HG02759 (cell line): ENCODE measurements around the gene SLC25A21.

ENCODE experiments used
- ATAC-seq: cut with Tn5 transposase; IDR thresholded peaks from one replicate; pipeline ENCODE4 v1.9.1; 2021; ENCODE audit warnings: mild to moderate bottlenecking, moderate library complexity; ENCODE audit not compliant: unreplicated experiment

Gene SLC25A21

DNA sequence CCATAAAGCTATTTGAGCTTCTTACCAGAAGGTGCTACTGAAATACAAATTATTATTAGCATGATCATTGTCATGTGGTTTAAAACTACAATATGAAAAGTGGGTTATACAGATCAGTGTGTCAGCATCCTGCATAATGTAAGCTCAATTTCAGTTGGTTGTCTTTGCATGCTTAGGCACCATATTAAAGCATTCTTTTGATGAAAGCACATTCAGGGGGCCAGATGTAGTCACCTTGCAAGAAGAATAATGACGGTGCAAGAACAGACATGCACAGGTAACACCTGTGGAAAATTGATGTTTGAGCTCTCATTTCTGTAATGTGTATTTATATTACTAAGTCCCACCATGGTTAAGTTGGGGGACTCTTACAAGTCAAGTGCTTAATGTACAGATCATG lies 386.9 kb downstream of the SLC25A21 start:
- ATAC-seq, result no peak

DNA sequence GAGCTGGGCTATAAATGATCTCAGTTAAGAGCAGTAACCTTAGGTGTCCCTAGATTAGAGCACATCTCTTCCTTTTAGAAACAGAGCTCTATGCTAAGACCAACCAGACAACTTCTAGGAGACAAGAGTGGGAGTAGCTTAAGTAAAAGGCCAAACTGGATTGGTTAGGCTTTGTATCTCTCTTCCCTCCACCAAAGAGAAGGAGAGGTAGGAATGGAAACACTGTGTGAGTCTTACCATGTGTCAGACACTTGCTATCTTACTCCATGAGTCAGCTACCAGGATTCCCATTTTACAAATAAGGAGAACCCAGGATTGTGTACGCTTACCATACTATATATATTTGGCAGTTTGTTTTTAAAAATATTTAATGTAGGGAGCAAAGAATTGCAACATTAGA lies 387.9 kb downstream of the SLC25A21 start:
- ATAC-seq, result no peak

DNA sequence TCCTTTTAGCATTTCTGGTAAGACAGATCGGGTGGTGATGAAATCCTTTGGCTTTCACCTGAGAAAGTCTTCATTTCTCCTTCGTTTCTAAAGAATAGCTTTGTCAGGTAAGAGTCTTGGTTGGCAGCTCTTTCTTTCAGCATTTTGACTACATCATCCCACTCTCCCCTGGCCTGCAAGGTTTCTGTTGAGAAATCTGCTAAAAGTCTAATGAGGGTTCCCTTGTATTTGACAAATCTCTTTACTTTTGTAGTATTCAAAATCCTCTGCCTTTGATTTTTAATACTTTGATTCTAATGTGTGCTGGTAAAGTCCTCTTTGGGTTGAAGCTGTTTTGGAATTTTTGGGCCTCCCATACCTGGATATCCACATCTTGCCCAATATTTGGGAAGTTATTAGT lies 390.5 kb downstream of the SLC25A21 start:
- ATAC-seq, result no peak

DNA sequence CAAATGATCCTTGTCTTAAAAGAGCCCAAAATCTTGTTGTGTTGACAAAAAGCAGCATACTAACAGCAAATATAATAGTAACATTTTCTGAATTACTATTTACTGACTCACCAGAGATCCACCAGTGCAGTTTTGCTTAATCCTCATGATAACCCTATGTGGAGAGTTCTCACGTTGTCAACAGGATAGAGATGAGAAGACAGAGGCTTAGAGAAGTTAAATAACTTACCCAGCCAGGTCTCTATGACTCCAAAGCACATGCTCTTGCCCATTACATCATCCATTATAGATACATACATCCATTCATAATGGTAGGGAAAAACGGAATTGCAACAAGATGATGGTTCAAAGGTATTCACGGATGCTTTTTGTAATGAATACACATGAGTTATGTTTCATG lies 398.8 kb downstream of the SLC25A21 start:
- no peak for ATAC-seq

DNA sequence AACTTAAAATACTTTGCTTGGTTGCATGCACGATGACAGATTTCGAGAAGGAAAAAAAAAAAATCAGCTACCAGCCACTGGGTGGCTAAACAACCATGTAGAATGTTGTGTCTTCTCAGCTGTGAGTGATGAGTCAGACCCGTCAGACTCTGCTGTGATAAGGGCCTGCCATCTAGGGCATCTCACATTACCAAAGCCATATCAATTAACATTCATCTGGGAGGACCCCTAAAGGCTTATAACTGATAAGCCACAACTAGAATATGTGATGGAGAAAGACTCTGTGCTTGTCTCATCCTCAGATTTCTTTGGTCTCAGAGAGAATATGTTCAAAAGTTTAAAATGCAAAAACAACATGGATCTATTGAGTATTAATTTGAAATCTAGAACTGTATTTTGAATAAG lies 399.3 kb downstream of the SLC25A21 start:
- no peak for ATAC-seq

DNA sequence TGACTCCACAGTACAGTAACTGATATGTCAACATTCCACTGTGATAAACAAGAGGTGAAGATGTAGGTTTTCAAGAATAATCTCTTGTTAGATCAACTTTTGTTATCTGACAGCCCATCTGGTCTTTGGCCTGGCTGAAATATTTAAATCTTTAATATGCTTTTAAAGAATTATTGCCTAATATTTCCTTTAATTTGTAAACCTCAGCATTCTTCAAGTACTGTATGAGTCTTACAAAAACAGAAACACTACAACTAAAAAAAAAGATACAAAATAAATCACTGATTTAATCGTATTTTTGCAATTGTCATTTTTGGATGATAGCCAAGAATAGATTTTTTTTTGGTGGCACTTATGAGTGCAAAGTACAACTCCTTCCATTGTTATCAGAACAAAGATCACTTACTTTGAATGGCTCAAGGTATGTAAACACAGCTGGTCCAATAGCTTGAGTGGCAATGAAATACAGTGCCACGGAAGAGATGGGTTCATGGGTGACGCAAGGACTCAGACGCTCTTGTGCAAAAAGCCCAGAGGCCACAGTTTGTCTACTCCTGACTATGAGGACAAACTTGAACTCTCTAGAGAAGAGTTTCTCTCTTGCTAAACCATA lies 401.3 kb downstream of the SLC25A21 start:
- ATAC-seq, result no peak

DNA sequence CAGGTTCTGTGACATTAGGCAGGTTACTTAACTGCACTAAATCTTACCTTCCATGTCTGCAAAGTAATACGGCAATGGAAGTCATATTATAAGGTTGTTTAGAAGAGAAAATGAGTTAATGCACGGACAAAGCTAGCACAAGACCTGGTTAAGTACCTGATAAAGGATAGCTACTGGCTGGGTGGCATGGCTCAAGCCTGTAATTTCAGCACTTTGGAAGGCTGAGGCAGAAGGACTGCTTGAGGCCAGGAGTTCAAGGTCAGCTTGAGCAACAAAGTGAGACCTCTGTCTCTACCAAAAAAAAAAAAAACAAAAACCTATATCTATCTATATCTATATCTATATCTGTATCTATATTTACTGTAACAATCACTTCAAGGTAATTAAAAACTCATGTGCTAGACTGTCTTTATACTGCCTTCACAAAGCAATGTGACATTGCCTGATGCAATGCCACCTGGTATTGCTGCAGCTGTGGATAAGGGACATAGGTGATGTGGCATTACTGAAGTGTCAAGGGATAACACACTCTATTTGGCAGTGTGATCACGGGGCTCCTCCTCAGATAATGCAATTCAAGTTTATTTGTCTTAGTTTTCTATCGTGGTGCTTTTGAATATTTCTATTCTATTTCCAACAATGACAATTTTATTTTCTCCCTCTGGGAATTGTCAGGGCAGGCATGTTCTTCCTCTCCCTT lies 403.6 kb downstream of the SLC25A21 start:
- no peak for ATAC-seq

DNA sequence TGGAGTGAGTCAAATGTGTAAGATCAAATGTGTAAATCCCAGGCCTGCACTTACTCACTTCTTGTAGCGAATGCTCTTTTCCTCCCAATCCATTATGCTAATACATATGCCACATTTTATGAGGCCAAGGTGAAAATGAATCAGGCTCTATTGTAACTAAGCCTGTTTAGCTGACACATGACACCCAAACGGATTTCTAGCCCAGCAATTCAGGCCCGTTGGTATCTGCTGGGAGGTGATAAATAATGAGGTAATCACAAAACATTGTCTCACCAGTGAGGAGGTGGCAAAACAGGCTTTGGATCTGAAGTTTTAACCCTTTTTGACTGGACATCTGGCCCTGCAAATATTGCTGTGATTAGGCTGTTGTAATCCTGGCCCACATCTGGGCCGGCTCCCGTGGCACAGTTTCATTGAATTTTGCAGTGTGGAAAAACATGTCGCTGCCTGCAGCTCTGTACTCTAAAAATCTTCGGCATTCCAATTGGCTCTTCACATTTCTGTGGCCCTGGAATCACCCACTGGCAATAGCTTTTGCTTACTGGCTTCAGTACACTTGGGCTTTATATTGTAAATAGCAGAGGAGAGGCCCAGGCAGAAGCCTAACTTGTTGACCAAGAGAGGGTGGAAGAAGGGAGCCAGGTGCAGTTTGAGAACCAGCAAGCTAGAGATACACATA lies 404.7 kb downstream of the SLC25A21 start:
- no peak for ATAC-seq

DNA sequence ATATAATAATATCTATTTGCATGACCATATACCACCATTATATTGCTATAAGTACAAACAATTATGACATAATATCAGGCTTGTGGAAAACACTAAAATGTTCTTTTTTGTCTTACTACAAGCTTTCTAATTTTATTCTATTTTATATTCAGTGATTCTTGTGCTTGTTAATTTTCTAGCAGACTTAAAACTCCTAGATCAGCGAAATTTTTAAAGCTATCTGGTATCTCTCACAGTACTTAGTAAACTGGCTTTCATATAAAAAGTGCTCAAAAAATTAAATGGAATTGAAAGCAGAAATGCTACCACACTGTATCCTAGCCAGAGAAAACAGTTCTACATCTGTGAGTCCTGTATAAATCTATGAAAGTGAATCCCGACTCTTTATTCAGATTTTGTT lies 405.4 kb downstream of the SLC25A21 start:
- ATAC-seq, result no peak

DNA sequence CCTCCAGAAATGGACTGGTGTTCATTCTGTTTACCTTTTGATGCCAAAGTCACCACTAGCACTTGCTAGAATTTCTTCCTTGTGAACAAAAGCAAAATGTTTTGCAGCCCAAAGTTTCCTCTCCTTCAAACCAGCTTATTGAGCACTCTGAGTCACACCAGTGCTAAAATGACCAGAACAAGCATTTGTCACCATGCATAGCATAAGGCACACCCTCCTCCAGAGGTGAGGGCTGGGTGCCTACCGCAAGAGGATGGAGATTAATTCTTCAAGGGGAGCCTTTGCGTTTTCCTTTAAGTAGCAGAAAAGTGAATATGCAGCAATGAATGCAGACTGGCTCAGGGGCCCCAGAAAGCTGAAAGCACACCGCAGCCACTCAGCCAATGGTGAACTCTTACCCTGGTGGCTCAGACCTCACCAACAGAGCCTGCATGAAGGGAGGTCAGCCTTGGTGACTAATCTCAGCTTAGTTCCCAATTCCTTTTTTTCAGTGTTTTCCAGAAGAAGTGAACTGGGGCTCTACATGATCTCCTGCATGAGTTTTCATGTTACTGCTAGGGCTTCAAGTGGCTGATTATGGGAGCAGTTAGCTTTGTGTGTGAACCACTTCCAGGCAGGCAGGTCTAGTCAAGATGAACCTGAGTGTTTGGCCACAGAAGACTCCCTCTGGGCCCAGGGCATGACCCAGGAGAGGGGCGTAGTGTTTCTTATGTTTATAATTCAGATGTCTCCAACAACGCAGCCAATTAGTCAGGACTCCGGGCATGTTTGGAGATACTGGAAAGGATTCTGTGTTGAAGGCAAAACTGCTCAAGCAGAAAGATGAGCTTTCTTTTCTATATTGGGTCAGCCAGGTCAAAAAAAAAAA lies 414.4 kb downstream of the SLC25A21 start:
- ATAC-seq, result no peak

DNA sequence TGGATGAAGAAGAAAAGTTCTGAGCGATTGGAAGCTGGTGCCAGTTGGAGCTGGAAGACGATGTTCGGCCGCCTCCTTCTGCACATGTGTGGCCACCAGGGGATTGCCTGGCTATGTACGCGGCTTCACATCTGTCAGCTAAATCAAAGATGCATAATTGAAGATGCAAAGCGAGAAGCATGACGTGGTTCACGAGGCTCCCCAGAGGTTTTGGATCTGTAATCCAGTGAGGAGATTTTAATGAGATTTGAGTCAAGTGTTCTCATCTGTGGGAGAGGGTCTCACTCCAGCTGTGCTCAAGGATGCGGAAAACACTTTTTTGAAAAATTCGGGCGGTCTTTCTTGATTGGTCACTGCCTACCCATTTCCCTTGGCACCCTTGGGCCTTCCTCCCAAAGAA lies 416.2 kb downstream of the SLC25A21 start:
- ATAC-seq, result no peak

DNA sequence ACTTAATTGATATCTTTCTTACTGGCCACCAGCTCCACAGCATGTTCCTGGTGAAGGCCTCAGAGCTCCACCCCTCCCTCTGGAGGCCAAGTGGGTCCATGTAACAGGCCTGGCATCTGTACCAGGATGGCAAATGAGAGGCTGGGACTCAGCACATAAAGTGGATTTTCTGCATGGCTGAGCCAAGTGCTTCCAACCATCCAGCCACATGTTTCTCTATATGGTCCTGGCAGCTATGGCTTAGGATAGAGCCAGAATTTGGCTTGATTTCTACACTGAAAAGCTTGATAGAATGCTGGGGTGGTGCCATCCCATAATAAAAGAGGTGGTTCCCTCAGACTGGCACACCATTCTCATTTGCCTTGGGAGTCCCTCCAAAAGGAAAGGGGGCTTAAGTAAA lies 416.6 kb downstream of the SLC25A21 start:
- no peak for ATAC-seq

DNA sequence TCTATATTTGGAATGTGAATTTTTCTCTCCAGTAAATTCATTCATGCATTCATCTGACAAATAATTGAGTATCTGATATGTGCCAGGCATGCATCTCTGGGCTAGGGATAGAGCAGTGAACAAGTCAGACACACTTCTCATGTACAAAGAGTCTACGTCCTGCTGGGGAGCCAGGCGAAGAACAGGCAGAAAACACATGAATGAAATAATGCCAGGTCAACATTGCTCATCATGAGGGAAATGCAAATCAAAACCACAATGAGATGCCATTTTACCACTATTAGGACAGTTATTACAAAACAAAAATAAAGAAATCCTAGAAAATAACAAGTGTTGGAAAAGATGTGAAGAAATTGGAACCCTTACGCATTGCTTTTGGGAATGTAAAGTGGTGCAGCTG lies 420.5 kb downstream of the SLC25A21 start:
- no peak for ATAC-seq

DNA sequence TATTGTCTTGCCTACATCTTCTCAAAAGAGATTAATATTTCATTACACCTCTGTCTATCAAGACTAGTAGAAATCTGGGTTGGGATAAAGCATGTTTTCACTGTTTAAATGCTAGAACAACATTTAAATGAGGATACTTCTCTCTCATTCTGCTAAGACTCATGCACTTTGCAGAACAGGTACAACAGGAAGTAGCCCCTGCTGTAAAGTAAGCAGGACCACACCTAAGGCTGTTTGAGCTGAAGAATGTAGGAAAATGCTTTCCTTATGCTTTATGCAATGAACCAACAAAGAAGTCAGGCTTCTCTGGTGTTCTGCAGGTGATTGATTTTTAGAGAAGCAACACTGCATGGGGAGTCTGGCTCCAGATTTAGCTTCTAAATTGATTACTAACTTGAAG lies 421.3 kb downstream of the SLC25A21 start:
- ATAC-seq, result no peak

DNA sequence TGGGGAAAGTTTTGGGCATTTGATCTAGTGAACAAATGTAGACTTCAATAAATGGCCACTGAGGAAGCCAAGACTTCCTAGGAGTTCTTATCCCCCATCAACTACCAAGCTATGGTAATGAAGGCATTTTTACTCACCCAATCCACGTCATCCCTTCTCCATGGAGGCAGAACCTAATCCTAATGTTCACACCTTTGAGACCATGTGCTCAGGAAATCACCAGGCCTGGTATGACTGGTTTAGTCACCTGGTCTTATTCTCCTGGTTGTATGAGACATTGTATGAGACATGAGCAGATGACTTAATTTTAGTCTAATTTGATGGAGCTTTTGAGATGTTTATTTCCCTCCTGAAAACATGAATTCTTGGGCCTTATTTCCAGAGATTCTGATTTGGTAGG lies 422.2 kb downstream of the SLC25A21 start:
- no peak for ATAC-seq

DNA sequence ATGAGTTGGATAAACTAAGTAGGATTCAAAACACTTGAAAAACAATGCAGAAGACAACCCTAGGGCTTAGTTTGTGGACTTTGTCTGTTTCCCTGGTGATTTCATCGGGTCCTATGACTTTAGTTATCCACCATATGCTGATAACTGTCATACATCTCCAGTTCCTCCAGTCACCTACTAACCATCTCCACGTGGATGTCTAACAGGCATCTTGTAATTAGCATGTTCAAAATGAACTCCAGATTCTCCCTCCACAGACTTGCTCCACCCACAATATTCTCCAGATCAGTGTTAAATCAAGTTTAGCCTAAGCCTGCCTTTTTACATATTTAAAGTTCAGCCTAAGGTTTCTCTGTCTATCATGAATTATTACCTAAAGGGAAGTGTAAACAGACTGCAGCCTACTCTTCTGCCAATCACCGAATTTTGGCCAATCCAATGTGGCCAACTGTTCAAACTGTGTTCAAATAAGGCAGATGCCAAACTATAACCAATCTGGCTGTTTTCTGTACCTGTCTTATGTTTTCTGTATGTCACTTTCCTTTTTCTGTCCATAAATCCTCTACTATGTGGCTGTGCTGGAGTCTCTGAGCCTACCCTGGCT lies 423.7 kb downstream of the SLC25A21 start:
- no peak for ATAC-seq

DNA sequence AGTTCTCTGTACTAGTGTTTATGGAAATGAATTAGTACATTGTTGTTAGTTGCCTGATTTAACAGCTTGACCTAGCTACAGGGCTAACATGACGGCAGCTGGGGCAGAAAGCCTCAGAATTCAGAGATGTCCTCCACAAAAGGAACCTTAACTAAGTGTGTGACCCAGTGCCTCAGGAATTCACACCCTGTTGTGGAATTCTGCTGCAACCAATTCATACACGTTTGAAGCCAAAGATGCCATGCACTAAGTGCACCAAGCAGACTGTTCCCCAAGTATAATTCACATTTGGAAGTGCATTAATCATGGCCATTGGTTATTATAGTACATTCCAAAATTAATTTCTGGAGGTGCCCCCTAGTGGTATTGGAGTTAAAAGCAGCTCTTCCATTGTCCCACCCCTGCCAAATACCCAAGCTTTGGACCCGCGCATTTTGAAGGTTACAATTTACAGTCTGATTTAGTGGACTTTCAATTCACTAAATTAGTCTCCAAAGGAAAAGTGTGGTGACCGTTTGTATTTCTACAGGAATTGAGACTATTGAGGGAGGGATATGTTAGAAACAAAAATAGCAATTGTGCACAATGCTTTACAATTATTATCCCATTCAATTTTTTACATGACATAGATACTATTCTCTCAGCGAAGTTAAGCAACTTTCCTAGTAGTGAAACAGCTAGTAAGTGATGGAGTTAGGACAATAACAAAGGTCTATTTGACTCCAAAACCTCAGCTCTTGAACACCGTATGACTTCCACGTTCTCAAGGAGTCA lies 424.8 kb downstream of the SLC25A21 start:
- no peak for ATAC-seq

DNA sequence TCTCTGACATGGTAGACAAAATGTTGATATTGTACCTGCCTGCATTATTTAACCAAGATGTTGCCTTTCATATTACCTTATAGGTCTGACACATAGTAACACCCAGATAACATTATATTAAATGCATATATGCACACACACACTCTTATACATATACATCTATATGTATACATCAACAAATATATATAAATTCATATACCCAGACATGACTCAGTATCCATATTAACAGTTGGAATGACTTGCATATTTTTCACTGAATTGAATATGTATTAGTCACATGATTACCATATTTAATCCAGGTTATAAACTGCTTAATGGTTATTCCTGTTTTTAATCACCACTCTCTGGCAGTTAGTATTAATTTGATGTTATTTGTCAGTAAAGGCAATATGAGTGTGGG lies 425.5 kb downstream of the SLC25A21 start:
- ATAC-seq, result no peak

DNA sequence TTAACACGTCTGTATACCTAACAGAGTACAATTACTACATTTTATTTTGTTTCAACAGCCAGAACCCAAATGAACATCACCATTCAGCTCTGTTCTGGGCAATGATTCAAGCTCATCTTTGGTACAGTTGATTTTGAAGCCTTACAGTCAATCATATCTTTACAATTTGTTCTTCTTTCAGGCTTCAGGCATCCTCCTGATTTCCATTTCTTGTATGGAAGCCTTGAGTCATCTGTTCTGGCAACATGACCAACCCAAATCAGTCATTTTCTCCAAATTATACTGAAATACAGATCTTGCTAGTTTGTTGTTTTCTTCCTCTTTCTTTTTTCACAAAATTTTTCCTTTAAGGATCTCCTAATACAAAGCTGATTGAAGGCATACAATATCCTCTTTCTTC lies 430.5 kb downstream of the SLC25A21 start:
- ATAC-seq, result no peak

DNA sequence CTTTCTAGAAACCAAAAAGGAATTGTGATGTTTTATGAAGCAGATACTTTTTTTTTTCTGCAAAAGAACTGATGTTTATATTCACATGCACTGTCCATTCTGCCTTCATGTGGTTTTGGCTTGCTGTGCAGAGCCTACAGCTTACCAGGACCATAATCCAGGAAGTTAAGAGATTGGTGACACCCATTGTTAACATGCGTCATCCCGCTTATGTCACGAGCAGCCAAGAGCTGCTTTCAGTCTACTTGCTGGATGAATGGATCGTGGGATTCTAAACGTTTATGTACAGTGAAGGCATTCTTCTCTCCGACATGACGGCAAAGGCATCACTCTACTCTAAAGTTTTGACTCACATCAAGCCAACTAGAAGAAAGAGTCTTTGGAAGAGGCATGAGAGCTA lies 434.1 kb downstream of the SLC25A21 start:
- no peak for ATAC-seq
